HG03439 (cell line): ENCODE data around the gene ABHD10.
A peak's percentile ranks its signal among the peaks of the same experiment; 100 is the strongest.

Experiments used
- ATAC-seq: cut with Tn5 transposase; IDR thresholded peaks from one replicate; pipeline ENCODE4 v1.9.1; 2021; ENCODE audit warnings: mild to moderate bottlenecking, moderate library complexity; ENCODE audit not compliant: unreplicated experiment

ABHD10 gene

GRCh38 chr3:112000367-112000771, 21.5 kb downstream of the ABHD10 start:
- no peak for ATAC-seq

- ATAC-seq: no peak
These were observed 22.1 kb downstream of the ABHD10 start for GRCh38 chr3:112000966-112001365.

GRCh38 chr3:112001526-112001925, 22.7 kb downstream of the ABHD10 start:
- no peak for ATAC-seq

GRCh38 chr3:112002096-112002971, 23.5 kb downstream of the ABHD10 start:
- ATAC-seq: no peak

- no peak for ATAC-seq
These were observed 24.7 kb downstream of the ABHD10 start for GRCh38 chr3:112003321-112004080.

- no peak for ATAC-seq
These were observed 25.4 kb downstream of the ABHD10 start for GRCh38 chr3:112004187-112004586.

- ATAC-seq: no peak
These were observed 25.8 kb downstream of the ABHD10 start for GRCh38 chr3:112004669-112005068.

- ATAC-seq: no peak
These were observed 26.4 kb downstream of the ABHD10 start for GRCh38 chr3:112005091-112005672.

GRCh38 chr3:112007633-112008032, 28.8 kb downstream of the ABHD10 start:
- ATAC-seq: no peak

GRCh38 chr3:112009670-112010069, 30.8 kb downstream of the ABHD10 start:
- ATAC-seq: no peak

GRCh38 chr3:112010636-112011035, 31.8 kb downstream of the ABHD10 start:
- ATAC-seq: no peak

GRCh38 chr3:112011376-112011940, 32.6 kb downstream of the ABHD10 start:
- no peak for ATAC-seq

GRCh38 chr3:112012205-112012992, 33.6 kb downstream of the ABHD10 start:
- no peak for ATAC-seq

- peak; percentile 89 for ATAC-seq
These were observed 34.4 kb downstream of the ABHD10 start for GRCh38 chr3:112013058-112013783.

GRCh38 chr3:112013784-112014143, 34.9 kb downstream of the ABHD10 start:
- ATAC-seq: peak; percentile 36

- no peak for ATAC-seq
These were observed 38.3 kb downstream of the ABHD10 start for GRCh38 chr3:112017091-112017490.

- ATAC-seq: no peak
These were observed 39.9 kb downstream of the ABHD10 start for GRCh38 chr3:112018712-112019111.

GRCh38 chr3:112019716-112020115, 40.9 kb downstream of the ABHD10 start:
- no peak for ATAC-seq

- ATAC-seq: no peak
These were observed 41.9 kb downstream of the ABHD10 start for GRCh38 chr3:112020674-112021085.

- no peak for ATAC-seq
These were observed 48.3 kb downstream of the ABHD10 start for GRCh38 chr3:112027142-112027541.
